Measurements from ENCODE around the gene POLD2.

Gene POLD2

DNA sequence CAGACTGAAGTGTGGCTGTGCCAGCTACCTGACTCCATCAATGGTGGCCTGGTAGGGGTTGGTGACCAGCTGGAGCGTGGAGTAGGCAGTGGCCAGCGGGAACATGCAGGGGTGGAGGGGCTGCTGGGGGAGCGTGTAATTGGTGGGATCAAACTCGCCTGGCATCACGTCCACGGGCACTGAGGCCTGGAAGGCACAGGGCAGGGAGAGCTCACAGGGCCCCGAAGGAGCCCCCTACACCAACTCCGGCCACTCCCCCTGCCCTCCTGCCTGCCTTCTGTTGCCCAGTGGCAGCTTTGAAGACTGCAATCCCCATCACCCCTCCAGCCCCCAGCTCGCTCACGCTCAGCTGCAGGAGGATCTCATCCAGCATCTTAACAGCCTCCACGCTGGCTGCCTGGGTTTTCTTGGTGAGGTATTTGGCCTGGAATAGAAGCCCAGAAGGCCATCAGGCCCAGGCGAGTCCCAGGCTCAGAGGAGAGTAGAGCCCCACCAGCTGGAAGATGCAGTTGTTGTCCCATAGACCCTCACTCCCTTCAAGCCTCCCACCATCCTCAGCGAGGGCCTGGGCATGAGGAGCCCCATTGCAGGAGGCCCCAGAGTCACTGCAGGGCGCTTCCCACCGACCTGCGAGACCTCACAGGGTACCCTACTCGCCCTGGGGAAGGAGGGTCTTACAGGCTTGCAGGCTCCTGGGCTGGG, 7.1 kb downstream of the POLD2 start:
- DNase-seq (ENCODE audit: insufficient read length, low spot score) (no peak), FAIRE-seq (no peak)
- TF ChIP-seq, protein P1, sequence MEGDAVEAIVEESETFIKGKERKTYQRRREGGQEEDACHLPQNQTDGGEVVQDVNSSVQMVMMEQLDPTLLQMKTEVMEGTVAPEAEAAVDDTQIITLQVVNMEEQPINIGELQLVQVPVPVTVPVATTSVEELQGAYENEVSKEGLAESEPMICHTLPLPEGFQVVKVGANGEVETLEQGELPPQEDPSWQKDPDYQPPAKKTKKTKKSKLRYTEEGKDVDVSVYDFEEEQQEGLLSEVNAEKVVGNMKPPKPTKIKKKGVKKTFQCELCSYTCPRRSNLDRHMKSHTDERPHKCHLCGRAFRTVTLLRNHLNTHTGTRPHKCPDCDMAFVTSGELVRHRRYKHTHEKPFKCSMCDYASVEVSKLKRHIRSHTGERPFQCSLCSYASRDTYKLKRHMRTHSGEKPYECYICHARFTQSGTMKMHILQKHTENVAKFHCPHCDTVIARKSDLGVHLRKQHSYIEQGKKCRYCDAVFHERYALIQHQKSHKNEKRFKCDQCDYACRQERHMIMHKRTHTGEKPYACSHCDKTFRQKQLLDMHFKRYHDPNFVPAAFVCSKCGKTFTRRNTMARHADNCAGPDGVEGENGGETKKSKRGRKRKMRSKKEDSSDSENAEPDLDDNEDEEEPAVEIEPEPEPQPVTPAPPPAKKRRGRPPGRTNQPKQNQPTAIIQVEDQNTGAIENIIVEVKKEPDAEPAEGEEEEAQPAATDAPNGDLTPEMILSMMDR (IDR thresholded peaks at IDR 0.05; ENCODE audit: insufficient read depth, missing control alignments), result no peak

DNA sequence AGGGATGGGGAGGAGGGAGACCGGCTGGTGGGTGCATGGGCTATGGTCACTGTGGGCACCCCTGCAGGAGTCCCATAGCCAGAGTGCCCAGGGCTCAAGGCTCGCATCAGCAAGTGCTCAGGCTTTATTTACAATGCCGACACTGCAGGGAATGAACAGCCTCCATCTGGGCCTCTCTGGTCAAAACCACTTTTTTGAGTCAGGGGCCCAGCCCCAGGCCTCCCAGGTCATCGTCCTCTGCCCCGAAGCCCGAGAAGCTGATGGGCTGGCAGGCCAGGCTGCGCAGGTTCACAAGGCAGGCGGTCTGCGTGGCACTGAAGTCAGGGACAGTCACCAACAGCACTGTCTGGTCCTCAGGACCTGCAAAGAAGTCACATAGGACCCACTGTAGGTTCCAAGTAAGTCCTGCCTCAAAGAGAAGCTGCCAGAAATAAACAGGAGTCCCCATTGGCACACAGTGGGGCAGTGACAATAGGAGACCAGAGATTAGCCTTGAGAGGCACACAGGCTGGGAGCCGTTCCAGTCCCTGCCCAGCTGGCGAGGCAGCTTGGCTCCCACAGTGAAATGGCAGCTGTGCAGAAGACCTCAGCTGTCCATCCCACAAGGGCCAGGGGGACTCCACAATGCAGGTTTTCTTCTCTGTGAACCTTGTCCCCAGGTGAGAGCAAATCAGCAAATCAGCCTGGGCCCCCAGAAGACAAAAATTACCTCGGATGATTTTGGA, 8.6 kb downstream of the POLD2 start:
- DNase-seq (ENCODE audit: insufficient read length, low spot score), result no peak
- TF ChIP-seq, protein P1 (IDR thresholded peaks at IDR 0.05; ENCODE audit: insufficient read depth, missing control alignments), result no peak
- no peak for FAIRE-seq

DNA sequence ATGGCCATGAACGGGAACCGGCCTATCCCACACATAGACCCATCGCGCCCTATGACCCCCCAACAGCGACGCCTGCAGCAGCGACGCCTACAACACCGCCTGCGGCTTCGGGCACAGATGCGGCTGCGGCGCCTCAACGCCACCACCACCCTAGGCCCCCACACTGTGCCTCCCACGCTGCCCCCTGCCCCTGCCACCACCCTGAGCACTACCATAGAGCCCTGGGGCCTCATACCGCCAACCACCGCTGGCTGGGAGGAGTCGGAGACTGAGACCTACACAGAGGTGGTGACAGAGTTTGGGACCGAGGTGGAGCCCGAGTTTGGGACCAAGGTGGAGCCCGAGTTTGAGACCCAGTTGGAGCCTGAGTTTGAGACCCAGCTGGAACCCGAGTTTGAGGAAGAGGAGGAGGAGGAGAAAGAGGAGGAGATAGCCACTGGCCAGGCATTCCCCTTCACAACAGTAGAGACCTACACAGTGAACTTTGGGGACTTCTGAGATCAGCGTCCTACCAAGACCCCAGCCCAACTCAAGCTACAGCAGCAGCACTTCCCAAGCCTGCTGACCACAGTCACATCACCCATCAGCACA, 9.5 kb downstream of the POLD2 start:
- FAIRE-seq (no peak), DNase-seq (ENCODE audit: insufficient read length, low spot score) (no peak)
- TF ChIP-seq, protein P1 (IDR thresholded peaks at IDR 0.05; ENCODE audit: insufficient read depth, missing control alignments), result no peak

DNA sequence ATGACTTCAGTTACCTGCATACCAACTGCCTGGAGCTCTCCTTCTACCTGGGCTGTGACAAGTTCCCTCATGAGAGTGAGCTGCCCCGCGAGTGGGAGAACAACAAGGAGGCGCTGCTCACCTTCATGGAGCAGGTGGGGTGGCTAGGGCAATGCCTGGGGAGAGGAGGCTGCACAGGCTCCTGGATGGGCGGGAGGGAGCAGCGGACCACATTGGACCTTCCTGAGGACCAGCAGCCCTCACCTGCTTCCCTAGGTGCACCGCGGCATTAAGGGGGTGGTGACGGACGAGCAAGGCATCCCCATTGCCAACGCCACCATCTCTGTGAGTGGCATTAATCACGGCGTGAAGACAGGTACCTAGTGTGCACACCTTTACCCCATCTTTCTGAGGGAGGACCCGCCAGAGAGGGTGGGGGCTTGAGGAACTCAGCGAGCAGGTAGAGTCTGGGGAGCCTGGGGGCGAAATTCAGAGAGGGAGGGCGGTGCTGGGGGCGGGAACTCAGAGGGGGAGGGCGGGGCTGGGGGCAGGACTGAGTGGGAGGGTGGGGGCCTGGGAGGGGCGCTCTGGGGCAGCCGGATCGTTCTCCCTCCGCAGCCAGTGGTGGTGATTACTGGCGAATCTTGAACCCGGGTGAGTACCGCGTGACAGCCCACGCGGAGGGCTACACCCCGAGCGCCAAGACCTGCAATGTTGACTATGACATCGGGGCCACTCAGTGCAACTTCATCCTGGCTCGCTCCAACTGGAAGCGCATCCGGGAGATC, 10.2 kb downstream of the POLD2 start:
- FAIRE-seq (no peak), DNase-seq (ENCODE audit: insufficient read length, low spot score) (no peak)
- TF ChIP-seq, protein P1 (IDR thresholded peaks at IDR 0.05; ENCODE audit: insufficient read depth, missing control alignments), result no peak

DNA sequence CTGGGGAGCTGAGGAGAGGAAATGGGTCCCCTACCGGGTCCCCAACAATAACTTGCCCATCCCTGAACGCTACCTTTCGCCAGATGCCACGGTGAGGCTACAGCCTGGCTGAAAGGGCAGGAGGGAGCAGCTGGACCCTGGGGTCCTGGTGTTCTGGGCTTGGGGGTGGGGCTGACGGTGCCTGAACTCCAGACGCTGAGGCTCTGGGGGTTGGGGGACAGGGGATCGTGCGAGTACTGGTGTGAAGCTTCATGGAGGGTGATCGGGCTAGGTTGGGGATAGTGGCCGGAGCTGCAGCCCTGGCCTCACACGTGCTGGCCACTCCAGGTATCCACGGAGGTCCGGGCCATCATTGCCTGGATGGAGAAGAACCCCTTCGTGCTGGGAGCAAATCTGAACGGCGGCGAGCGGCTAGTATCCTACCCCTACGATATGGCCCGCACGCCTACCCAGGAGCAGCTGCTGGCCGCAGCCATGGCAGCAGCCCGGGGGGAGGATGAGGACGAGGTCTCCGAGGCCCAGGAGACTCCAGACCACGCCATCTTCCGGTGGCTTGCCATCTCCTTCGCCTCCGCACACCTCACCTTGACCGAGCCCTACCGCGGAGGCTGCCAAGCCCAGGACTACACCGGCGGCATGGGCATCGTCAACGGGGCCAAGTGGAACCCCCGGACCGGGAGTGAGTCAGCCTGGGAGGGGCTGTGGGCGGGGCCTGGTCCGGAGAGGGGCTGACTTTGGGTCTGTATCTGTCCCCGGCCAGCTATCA, 10.9 kb downstream of the POLD2 start:
- TF ChIP-seq, protein P1 (IDR thresholded peaks at IDR 0.05; ENCODE audit: insufficient read depth, missing control alignments), result no peak
- no peak for FAIRE-seq
- no peak for DNase-seq (ENCODE audit: insufficient read length, low spot score)

DNA sequence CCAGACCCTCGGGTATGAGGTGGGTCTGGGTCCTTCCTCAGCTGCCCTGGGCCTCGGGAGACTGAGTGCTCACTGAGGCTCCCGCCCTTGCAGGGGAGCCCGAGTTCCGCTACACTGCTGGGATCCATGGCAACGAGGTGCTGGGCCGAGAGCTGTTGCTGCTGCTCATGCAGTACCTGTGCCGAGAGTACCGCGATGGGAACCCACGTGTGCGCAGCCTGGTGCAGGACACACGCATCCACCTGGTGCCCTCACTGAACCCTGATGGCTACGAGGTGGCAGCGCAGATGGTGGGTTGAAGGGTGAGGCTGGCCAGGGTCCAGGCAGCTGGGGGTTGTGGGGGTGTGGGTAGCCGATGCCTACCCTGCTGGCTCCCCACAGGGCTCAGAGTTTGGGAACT, 11.6 kb downstream of the POLD2 start:
- TF ChIP-seq, protein P1 (IDR thresholded peaks at IDR 0.05; ENCODE audit: insufficient read depth, missing control alignments), result no peak
- DNase-seq (ENCODE audit: insufficient read length, low spot score), result no peak
- no peak for FAIRE-seq

Measured in D721Med (cell line).